ENCODE results near the gene AFP.
"Not testable (repeated sequence)": the region's sequence is repeated elsewhere in the genome, so short reads cannot be mapped to it uniquely, and the experiment has no call there.

The AFP gene

GRCh38 chr4:73435984-73436383, at the start of gene AFP:
Gene AFP, plus strand, starts transcription at chr4:73436221. Its CDS starts 42 bp downstream, at chr4:73436263.
- DNase-seq, result no peak

GRCh38 chr4:73387552-73387951, 48.5 kb upstream of the AFP start:
- DNase-seq, result no peak

GRCh38 chr4:73388887-73389286, 47.1 kb upstream of the AFP start:
- DNase-seq, result no peak

- not testable (repeated sequence) for DNase-seq
These were observed 46.4 kb upstream of the AFP start for GRCh38 chr4:73389663-73390062.

- DNase-seq, result no peak
These were observed 44.2 kb upstream of the AFP start for GRCh38 chr4:73391774-73392173.

GRCh38 chr4:73392936-73393335, 43.1 kb upstream of the AFP start:
- no peak for DNase-seq

GRCh38 chr4:73396304-73396703, 39.7 kb upstream of the AFP start:
- DNase-seq, result no peak

GRCh38 chr4:73396993-73397972, 38.7 kb upstream of the AFP start:
- DNase-seq, result no peak

GRCh38 chr4:73401412-73401811, 34.6 kb upstream of the AFP start:
- no peak for DNase-seq

- no peak for DNase-seq
These were observed 32.0 kb upstream of the AFP start, which contains the start of gene ALB for GRCh38 chr4:73404042-73404441. Gene ALB, plus strand, starts transcription at chr4:73404287. Its CDS starts 41 bp downstream, at chr4:73404328.

GRCh38 chr4:73404457-73404856, 31.6 kb upstream of the AFP start:
- DNase-seq, result no peak

GRCh38 chr4:73405138-73405537, 30.9 kb upstream of the AFP start:
- no peak for DNase-seq

GRCh38 chr4:73406548-73406875, 29.5 kb upstream of the AFP start:
- DNase-seq, result no peak

- DNase-seq, result no peak
These were observed 28.8 kb upstream of the AFP start for GRCh38 chr4:73407227-73407673.

GRCh38 chr4:73408181-73408867, 27.7 kb upstream of the AFP start:
- no peak for DNase-seq

- DNase-seq, result no peak
These were observed 26.8 kb upstream of the AFP start for GRCh38 chr4:73409012-73409862.

GRCh38 chr4:73409978-73410548, 26.0 kb upstream of the AFP start:
- DNase-seq, result no peak

GRCh38 chr4:73410916-73411730, 24.9 kb upstream of the AFP start:
- no peak for DNase-seq

- DNase-seq, result no peak
These were observed 24.1 kb upstream of the AFP start for GRCh38 chr4:73411731-73412414.

GRCh38 chr4:73413294-73413755, 22.7 kb upstream of the AFP start:
- no peak for DNase-seq

- no peak for DNase-seq
These were observed 21.1 kb upstream of the AFP start for GRCh38 chr4:73414936-73415271.
